Measurements from ENCODE around the gene ANGPTL7. TPM values are rescaled to one million over a fixed set of nuclear protein-coding genes. Genes with fewer than 3 reads are reported as not detected.
A peak's percentile ranks its signal among the peaks of the same experiment; 100 is the strongest.

The ANGPTL7 gene
- total RNA-seq, 2 donors from 2014 or later, result 1.6 to 4.8 TPM

DNA sequence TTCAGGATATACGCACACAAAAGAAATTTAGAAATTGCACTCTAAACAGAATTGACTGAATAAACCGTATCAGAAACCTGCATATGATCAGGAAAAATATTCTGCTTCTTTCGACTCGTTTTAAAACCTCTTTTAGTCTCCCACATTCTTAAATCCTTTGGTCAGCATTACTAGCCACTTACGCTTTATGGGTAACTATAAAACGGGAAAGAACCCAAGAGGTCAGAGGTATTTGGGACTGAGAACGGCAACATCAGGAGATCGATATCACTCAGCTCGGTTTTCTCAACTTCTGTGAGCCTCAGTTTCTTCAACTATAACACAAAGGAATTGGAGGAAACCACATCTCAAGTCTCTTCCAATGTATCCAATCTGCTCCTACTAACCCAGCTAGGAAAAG is 36.4 kb upstream of the ANGPTL7 start:
- no peaks in the 10 kb centered on the region for H3K27me3 ChIP-seq
- TF ChIP-seq, protein P1, sequence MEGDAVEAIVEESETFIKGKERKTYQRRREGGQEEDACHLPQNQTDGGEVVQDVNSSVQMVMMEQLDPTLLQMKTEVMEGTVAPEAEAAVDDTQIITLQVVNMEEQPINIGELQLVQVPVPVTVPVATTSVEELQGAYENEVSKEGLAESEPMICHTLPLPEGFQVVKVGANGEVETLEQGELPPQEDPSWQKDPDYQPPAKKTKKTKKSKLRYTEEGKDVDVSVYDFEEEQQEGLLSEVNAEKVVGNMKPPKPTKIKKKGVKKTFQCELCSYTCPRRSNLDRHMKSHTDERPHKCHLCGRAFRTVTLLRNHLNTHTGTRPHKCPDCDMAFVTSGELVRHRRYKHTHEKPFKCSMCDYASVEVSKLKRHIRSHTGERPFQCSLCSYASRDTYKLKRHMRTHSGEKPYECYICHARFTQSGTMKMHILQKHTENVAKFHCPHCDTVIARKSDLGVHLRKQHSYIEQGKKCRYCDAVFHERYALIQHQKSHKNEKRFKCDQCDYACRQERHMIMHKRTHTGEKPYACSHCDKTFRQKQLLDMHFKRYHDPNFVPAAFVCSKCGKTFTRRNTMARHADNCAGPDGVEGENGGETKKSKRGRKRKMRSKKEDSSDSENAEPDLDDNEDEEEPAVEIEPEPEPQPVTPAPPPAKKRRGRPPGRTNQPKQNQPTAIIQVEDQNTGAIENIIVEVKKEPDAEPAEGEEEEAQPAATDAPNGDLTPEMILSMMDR (IDR thresholded peaks at IDR 0.05), result no peak
- H3K36me3 ChIP-seq, result peaks cover 28% of the 10 kb centered on the region
- H3K9me3 ChIP-seq, result no peaks in the 10 kb centered on the region
- H3K4me1 ChIP-seq, result peaks cover 0 to 39% of the 10 kb centered on the region in 2 donors
- no peak overlapping the region for H3K4me3 ChIP-seq
- H3K27ac ChIP-seq, result no peak overlapping the region
- DNase-seq (ENCODE audit: low spot score), result no peak

DNA sequence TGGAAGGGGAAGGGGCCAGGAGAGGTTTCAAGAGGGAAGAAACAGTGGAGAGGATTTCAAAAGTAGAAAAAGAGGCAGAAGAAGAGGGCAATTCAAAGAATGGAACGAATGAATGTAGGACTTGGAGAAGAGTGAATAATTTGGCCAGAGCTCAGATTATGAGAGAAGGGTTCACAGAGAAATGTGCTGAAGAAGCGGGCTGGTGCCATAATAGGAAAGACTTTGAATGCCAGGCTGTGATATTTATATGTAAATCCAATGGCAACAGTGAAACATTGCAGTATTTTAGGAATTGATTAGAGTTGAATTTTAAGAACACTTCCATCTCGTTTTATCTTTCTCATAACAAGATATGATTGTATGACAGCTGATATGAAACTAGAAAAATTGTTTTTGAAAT is 36.0 kb upstream of the ANGPTL7 start:
- Histone ChIP-seq H3K9me3 (no peaks in the 10 kb centered on the region), H3K4me1 (peaks cover 0 to 43% of the 10 kb centered on the region in 2 donors), H3K36me3 (peaks cover 25% of the 10 kb centered on the region), H3K27ac (no peak overlapping the region), H3K27me3 (no peaks in the 10 kb centered on the region), H3K4me3 (no peak overlapping the region)
- TF ChIP-seq, protein P1 (IDR thresholded peaks at IDR 0.05), result no peak
- no peak for DNase-seq (ENCODE audit: low spot score)

DNA sequence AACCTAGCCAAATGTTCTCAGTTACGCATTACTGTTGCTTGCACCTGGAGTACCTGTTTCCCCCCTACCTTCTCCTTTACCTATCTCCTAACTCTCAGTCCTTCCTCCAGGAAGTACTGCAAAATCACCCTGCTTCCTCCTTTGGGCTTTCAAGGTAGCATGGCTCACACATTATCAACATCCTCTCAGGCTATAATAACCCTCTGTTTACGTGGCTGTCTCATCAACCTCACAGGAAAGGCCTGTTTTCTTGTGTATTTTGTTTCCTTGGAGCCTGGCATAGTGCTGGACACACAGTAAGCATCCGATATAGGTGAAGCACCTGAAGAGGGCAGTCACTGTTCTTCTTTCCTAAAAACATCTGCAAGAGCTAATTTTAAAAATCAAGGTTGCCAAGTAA is 32.7 kb upstream of the ANGPTL7 start:
- Histone ChIP-seq H3K27ac (no peak overlapping the region), H3K36me3 (peaks cover 7% of the 10 kb centered on the region), H3K27me3 (no peaks in the 10 kb centered on the region), H3K4me3 (no peak overlapping the region), H3K4me1 (peaks cover 0 to 37% of the 10 kb centered on the region in 2 donors), H3K9me3 (no peaks in the 10 kb centered on the region)
- TF ChIP-seq, protein P1 (IDR thresholded peaks at IDR 0.05), result no peak
- DNase-seq (ENCODE audit: low spot score), result no peak

DNA sequence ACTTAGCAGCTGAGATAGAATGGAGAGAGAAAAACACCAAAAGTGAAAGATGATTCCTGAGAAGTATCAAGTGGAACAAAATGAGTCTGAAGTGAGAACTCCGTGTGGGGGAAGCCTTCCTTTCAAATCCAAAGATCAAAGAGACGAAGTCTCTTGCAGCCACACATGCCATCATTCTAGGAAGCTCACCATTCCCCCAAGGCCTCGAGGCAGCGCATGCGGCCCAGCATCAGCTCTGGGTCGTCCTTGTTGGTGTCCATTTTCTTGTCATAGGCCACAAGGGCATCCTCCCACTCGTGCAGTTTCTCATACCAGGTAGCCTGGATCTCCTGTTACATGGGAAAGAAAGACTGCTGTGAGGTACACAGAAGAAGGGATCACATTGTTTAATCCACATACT is 32.2 kb upstream of the ANGPTL7 start:
- no peaks in the 10 kb centered on the region for H3K9me3 ChIP-seq
- TF ChIP-seq, protein P1 (IDR thresholded peaks at IDR 0.05), result no peak
- peak overlapping the region; percentile 62 to 65 for H3K27ac ChIP-seq
- no peak for DNase-seq (ENCODE audit: low spot score)
- H3K4me3 ChIP-seq, result no peak overlapping the region
- no peaks in the 10 kb centered on the region for H3K27me3 ChIP-seq
- peaks cover 7% of the 10 kb centered on the region for H3K36me3 ChIP-seq
- peaks cover 0 to 32% of the 10 kb centered on the region in 2 donors for H3K4me1 ChIP-seq

DNA sequence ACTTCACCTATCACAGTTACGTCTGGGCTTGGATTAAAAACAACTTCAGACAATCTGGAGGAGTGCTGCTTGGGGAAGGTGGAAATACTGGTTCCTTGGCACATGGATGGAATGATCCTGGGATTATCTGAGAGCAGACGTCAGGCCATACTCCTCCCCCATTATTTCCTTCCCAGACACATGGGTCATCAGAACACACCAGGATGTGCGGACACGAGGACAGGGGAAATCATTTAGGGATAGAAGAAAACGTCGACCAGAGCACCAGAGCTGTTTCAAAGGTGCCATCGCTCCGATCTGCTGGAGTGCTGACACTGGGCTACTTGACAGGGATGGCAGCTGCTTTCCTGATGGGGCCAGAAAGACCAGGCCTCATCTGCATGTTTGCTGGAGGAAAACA is 31.8 kb upstream of the ANGPTL7 start:
- DNase-seq (ENCODE audit: low spot score), result no peak
- no peak overlapping the region for H3K4me3 ChIP-seq
- peaks cover 7% of the 10 kb centered on the region for H3K36me3 ChIP-seq
- peak overlapping the region; percentile 62 to 65 for H3K27ac ChIP-seq
- TF ChIP-seq, protein P1 (IDR thresholded peaks at IDR 0.05), result no peak
- H3K9me3 ChIP-seq, result no peaks in the 10 kb centered on the region
- peaks cover 0 to 28% of the 10 kb centered on the region in 2 donors for H3K4me1 ChIP-seq
- H3K27me3 ChIP-seq, result no peaks in the 10 kb centered on the region

- Histone ChIP-seq H3K4me1 (peaks cover 0 to 25% of the 10 kb centered on the region in 2 donors), H3K27ac (peak overlapping the region; percentile 62 to 65), H3K9me3 (no peaks in the 10 kb centered on the region), H3K4me3 (no peak overlapping the region), H3K36me3 (peaks cover 7% of the 10 kb centered on the region), H3K27me3 (no peaks in the 10 kb centered on the region)
- DNase-seq (ENCODE audit: low spot score), result peak; percentile 63
- TF ChIP-seq, protein P1 (IDR thresholded peaks at IDR 0.05), result no peak
Measured at GRCh38 chr1:11157867-11158266, 31.3 kb upstream of the ANGPTL7 start.
